ENCODE data around the gene TMEM106C. TPM values are rescaled to one million over a fixed set of nuclear protein-coding genes. Genes with fewer than 3 reads are reported as not detected.

TMEM106C gene
- total and polyA plus RNA-seq, 2 of the 13 experiments (the other 11 are each of a cell fraction or from before 2014, with no cell fraction given), result 132 to 192 TPM

- TF ChIP-seq ZNF263 (CRISPR knock-in tag; IDR thresholded peaks at IDR 0.05) (no peak), HNF1B (CRISPR knock-in tag; IDR thresholded peaks at IDR 0.05) (peak; percentile 27; the same call in 1 of the 2 replicates)
Observed at GRCh38 chr12:47946413-47947323, 16.7 kb upstream of the TMEM106C start (continued).

- Histone ChIP-seq H3K9ac (ENCODE audit: insufficient read depth, low read depth, low read length) (no peak overlapping the region), H3K27me3 (ENCODE audit: control insufficient read depth in 1 of 2, insufficient read depth in 2 of 2, low read length in 2 of 2) (peaks cover 1 to 13% of the 10 kb centered on the region in 2 experiments; a peak in 4 of 5 replicates), H4K20me1 (ENCODE audit: insufficient read depth, low read length) (no peaks in the 10 kb centered on the region), H3K4me1 (ENCODE audit: insufficient read depth, low read length) (peaks cover 65% of the 10 kb centered on the region), H3K27ac (ENCODE audit: extremely low read length, insufficient read depth, low read length) (no peak overlapping the region), H2AFZ (ENCODE audit: low read length) (no peak overlapping the region), H3K4me3 (replicated peaks in 1 of 3; ENCODE audit: insufficient read depth in 1 of 3, low read depth in 2 of 3, low read length in 3 of 3) (no peak overlapping the region), H3K79me2 (ENCODE audit: insufficient read depth, low read length) (no peaks in the 10 kb centered on the region), H3K9me3 (ENCODE audit: low read length) (no peaks in the 10 kb centered on the region), H3K36me3 (replicated peaks in 1 of 2; ENCODE audit: control insufficient read depth in 1 of 2, insufficient read depth in 2 of 2, low read length in 2 of 2) (no peaks in the 10 kb centered on the region), H3K4me2 (ENCODE audit: low read depth, low read length) (peak overlapping the region; percentile 78; the same call in 1 of the 2 replicates)
- no TSS peak for BruUV-seq (replicated peaks)
- no peak for FAIRE-seq
- intact Hi-C loops (cut with micrococcal nuclease; ENCODE audit: unreplicated experiment), result loop anchor here (10.0 kb wide), 1 partner anchor 217 kb away; no protein-coding TSS in a partner anchor
- ChIA-PET CTCF (ENCODE audit: low intra/inter-chr PET ratio, low total read pairs) (interaction anchor here (0.8 to 3.8 kb wide), 2 partner anchors 47 kb away, joined by 3 to 30 read pairs; no protein-coding TSS in a partner anchor), POLR2A (interaction anchor here (0.9 kb wide), 1 partner anchor 210 kb away, joined by 3 read pairs; the partner anchor contains the start of gene ASB8)
- in situ Hi-C loops (cut with HindIII; ENCODE audit: extremely low pct_ligation_motif_present, low pct_unique_long_range_greater_than_20kb), result loop anchor here (10.0 kb wide), 1 partner anchor 217 kb away; no protein-coding TSS in a partner anchor
- WGBS (ENCODE audit: low lambda C conversion rate), result 59% methylated on average over 12 of the region's 12 CpGs
- DNase-seq (ENCODE audit: low spot score), result no peak
- ATAC-seq, result no peak
- TF ChIP-seq ARID5B (CRISPR knock-in tag; IDR thresholded peaks at IDR 0.05) (no peak), RNF219 (CRISPR knock-in tag; IDR thresholded peaks at IDR 0.05) (no peak), CREM (IDR thresholded peaks at IDR 0.05) (no peak), CREM (CRISPR knock-in tag; IDR thresholded peaks at IDR 0.05) (no peak), THAP7 (CRISPR knock-in tag; IDR thresholded peaks at IDR 0.05) (no peak), ZNF574 (CRISPR knock-in tag; IDR thresholded peaks at IDR 0.05) (no peak), ISX (CRISPR knock-in tag; conservative IDR thresholded peaks at IDR 0.05) (no peak)
Observed at GRCh38 chr12:47947341-47947740, 16.1 kb upstream of the TMEM106C start.

All from HepG2 (cell line).